Skin of body (tissue), 2 donors: Measurements from ENCODE around the gene NUDT4B. TPM values are rescaled to one million over a fixed set of nuclear protein-coding genes. Genes with fewer than 3 reads are reported as not detected.
"Not testable (repeated sequence)": the region's sequence is repeated elsewhere in the genome, so short reads cannot be mapped to it uniquely, and the experiment has no call there.

Experiments used
- DNase-seq: peaks from one replicate; lab custom pipeline; 2025; lab: John Stamatoyannopoulos, UW
- total RNA-seq: library from RNA; depleted of rRNA; stranded (reverse); fragments of >200 nt; gene quantifications from one replicate; pipeline ENCODE4 v1.2.3, GENCODE V29; 2014

NUDT4B gene
- total RNA-seq, result 3.2 TPM

DNA sequence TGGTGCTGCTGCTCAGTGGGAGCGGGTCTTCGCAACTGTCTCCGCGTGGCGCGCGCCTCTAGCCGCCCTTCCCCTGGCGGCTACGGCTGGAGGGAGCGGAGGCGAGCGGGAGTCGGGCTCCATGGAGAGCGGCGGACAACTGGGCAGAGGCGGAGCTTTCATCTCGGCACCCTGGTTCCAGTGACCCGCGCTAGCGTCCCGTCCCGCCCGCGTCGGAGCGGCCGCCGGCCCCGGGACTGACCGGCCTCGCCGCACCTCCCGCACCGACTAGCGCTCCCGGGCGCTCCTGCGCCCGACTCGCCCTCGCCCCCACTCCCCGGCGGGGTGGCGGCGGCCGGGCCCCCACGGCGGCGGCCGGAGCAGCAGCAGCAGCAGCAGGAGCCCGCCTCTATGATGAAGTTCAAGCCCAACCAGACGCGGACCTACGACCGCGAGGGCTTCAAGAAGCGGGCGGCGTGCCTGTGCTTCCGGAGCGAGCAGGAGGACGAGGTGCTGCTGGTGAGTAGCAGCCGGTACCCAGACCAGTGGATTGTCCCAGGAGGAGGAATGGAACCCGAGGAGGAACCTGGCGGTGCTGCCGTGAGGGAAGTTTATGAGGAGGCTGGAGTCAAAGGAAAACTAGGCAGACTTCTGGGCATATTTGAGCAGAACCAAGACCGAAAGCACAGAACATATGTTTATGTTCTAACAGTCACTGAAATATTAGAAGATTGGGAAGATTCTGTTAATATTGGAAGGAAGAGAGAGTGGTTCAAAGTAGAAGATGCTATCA is at the start of gene NUDT4B:
TSS of gene NUDT4B (plus strand) at position 212 of the 772 bp plus-strand sequence. CDS start at position 391, 179 bp downstream.
- not testable (repeated sequence) for DNase-seq

DNA sequence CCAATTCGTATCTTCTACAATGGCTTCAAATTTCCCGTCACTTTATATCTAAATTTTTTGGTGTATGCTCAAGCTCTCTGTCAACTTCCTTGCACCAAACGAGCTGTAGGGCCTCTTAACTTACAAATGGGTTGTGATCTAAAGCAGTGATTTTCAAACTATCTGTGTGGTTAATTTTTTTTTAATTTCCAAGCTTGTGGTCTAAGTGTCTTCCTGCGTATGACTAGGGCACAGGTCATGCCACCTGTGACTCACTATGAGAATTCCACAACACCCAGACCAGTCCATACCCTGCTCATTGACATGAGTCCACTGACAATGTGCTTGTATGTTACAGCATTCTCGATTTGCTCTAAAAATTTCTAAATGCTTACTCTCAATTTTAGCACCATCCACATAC is 49.2 kb upstream of the NUDT4B start:
- DNase-seq, result not testable (repeated sequence)

DNA sequence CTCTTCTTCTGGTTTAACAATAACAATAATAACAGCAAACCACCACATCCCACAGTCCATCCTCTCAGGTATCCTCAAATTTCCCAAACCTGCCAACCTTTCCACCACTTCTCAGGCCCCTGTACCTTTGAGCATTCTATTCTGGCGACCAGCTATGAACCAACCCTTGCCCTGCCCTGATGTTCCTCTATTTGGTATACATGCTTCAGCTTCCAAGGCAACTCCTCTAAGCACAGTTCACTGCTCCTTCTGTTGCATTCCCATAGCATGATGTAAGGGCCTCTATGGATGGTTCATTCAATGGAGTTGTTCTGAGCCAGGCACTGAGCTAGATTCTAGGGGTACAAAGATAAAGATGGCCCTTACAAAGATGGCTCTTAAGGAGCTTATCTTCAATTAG is 46.3 kb upstream of the NUDT4B start:
- not testable (repeated sequence) for DNase-seq

DNA sequence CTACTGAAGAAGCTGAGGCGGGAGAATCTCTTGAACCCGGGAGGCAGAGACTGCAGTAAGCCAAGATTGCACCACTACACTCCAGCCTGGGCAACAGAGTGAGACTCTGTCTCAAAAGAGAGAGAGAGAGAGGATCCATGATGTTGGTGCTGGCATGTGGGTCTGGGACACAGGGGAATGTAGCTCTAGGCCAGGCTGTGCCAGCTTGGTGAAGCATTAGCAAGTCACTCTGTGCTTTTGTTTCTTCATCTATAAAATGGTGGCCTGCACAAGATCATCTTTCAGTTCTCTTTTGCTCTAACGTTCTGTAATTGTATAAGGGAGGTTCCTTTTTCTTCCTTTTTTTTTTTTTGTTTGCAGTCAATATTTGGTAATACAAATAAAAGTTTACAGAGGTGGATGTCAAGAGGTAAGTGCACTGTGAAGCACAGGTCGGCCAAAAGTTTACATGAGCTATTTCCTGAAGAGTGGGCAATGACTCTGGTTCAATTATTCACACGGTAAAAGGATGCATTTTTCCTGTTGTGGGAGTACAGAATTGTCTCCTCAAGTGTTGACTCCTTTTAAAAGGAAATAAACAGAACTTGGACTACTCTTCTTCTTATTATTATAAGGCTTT is 44.5 kb upstream of the NUDT4B start:
- not testable (repeated sequence) for DNase-seq

DNA sequence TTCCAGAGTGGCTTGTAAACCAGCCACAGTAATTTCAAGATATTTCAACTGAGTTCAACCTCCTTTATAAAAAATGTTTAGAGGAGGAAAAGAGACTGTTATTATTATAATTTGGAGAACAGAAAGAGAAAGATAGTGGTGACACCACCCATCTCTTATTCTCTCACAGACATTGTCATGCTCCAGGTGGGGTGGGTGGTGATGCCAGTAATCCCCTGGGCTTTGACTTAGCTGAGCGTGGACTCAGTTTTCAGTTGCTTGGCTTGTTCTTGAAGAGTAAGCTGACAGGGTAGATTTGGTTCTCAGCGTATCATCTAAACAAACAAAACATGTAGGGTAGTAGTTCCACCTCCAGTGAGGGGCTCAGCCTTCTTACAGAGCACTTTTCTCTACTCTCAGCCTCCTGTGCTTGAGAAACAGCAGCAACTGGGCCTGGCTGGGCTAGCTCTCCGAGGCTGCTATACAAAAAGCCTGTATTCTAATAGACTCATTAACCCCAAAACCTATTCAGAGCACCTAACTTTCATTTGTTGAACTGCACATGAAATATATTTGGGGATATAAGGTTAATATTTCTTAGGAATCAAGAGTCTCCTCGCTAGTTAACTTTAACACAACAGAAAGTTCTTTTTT is 43.1 kb upstream of the NUDT4B start:
- DNase-seq, result not testable (repeated sequence)

DNA sequence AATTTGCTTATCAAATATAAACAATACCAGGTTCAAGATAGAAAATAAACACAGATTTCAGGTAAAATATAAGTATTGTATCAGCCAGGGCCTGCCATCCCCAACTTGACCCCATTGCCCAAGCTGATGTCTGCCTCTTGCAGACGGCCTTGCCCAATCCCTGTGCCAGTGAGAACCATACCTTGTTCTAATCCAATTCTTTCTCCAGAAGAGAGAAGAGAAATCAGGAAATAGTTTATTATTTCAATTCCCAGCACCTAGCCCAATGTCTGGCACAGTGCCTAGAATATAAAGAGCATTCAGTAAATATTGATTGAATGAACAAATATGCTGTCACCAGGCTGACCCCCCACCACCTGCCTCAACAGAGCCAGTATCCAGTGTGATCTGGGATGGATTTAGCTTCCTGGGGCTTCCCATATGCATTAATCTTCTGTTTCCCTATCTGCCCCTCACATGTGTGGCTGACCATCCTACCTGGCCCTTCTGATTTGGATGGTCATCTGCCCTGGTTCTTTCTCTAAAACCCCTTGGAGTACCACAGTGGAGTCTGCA is 39.7 kb upstream of the NUDT4B start:
- not testable (repeated sequence) for DNase-seq

DNA sequence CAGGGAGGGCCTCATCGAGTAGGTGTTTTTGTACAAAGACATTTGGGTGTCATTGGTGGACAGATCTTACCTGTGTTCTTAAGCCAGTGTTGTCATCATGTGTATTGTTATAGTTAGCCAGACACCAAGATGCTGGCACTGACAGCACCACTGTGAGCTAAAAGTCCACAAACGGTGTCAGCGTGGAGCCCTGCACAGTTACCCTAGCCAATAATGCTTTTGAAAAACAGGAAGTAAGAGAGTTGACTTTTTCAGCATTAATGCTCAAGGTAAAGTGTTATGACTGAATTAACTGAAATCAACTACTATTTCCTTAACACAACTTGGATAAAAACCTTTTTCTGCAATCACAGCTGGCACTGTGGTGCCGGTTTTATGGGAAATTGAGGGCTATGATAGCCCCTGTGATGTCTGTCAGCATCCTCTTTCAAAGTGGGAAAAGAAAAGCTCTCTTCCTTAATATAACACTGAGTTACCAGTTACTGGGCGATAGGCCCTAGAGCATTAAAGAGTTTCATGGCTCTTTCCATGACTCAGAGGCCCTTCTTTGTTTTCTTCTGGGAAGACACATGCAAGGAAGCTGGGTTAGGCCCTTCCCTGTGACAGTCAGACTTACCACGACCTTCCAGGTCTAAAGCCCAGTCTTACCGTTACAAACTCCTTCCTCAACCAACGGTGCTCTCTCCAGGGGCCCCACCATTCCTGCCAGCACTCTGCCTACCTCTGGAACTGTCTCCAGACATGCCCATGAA is 37.6 kb upstream of the NUDT4B start:
- not testable (repeated sequence) for DNase-seq

DNA sequence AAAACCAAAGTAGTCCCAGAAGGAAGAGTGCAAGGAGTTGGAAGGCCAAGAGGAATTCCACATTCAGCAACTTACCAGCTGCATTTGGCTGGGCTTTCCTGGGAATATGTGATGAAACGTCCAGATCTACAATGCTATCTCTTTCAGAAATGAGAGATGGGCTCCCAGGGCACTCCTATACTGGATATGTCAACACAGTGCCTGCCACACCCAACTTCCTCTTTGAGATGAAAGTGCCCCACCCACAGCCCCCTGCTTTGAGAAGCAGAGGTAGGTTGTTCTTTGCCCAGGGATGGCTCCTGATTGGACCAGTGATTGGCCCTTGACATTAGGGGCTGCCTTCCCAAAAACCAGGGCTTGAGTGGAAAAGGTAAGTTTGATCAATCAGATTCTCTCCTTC is 36.2 kb upstream of the NUDT4B start:
- not testable (repeated sequence) for DNase-seq

DNA sequence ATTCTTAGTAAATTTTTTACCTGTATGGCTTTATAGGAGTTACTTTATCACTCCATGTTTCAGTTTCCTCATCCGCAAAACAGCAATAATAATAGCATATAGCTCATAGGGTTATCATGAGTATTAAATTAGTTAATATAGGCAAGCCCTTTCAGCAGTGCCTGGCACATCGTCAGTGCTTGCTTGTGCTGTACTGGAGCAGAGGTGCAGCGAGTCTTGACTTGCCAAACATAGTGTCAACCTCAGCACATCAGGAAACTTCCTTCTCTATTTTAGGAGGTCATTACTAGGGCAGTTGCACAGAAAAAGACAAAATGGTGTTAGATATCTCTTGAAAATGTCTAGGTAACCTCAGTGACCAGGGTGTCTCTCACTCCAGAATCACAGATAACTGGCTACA is 33.1 kb upstream of the NUDT4B start:
- not testable (repeated sequence) for DNase-seq

DNA sequence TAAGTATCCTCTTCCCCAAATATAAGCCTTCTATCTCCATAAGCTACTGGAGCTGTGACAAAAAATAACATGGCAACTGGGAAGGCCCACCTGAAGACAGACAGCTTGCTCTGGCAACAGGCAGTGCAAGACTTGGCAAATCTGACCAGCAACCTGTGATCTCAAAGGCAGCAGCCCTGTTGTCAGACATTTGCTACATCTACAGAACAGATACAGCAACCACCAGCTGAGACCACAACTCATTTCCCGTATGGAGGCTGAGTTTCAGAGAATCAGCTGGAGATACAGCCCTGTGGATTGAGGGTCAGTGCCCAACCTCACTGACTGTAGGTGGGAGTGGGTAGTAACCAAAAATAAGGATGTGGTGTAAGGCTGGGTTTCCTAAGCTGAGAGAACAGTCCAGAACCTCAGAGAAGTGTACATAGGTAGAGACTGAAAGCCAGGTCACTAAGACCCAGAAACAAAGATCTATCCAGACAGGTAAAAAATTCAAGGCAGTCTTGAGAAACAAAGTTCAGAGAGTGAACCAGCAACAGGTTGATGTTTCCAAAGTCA is 31.5 kb upstream of the NUDT4B start:
- DNase-seq, result not testable (repeated sequence)

DNA sequence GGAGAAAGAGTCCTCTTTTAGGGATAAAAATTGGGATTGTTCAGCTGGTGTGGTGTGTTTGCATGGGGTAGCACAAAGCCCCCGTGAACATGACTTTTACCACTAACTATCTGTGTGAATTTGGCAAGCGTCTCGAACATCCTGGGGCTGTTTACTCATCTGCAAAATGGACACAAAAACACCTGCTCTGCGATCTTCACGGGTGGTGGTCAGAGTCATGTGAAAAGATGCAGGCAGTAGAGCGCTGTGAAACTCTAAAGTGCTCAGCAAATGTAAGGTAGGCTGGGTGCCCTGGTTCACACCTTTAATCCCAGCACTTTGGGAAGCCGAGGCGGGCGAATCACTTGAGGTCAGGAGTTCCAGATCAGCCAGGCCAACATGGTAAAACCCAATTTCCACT is 27.7 kb upstream of the NUDT4B start:
- not testable (repeated sequence) for DNase-seq

DNA sequence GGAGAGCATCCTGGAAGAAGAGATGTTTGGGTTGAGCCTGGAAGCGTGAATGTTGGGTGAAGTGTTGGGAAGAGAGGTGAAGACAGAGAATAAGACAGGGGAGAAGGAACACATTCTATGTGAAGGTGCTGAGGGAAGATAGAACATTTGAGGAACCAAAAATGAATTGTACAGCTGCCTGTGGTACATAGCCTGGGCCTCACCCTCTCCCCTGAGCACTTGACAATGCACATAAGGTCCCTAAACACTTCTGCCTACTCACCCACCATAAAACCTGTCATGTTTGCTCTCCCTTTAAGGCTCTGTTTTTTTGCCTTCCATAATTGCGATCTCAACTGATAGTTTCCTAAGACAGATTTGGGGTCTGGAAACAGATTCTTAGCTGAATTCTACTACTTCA is 25.8 kb upstream of the NUDT4B start:
- not testable (repeated sequence) for DNase-seq

DNA sequence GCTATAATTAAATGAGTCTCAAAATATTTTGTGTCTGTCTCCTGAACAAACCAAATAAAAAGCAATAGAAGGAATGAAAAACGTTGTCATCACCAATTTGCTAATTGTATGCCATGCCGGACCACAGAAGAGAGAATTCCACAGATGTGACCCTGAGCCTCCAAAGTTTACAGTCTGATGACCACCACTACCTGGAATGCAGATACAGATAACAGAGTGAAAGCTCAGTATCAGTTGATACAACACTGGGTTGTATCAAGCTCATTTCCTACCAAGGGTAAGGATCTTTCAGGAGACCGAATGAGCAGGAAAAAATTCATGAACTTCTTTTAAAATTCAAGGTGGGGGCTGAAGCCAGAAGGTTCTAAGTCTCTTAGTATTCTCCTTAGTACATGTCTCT is 25.1 kb upstream of the NUDT4B start:
- not testable (repeated sequence) for DNase-seq

DNA sequence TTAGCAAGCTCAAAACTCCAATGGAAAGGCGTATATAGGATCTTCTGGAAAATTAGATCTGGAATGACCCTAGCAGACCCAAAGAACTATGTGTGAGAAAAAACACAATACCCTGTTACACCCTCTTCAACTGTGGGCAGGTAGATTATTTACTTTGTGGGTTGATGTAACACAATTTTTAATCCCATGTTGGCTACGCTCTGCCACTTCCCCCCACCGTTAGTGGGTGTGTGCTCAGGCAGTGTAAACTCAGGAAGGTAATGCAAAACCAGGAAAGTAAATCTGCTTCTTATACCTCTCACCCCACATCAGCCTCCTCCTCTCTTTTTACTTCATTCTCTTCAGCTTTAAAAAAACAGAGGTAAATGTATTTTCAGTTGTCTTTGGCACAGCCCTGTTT is 23.7 kb upstream of the NUDT4B start:
- not testable (repeated sequence) for DNase-seq

DNA sequence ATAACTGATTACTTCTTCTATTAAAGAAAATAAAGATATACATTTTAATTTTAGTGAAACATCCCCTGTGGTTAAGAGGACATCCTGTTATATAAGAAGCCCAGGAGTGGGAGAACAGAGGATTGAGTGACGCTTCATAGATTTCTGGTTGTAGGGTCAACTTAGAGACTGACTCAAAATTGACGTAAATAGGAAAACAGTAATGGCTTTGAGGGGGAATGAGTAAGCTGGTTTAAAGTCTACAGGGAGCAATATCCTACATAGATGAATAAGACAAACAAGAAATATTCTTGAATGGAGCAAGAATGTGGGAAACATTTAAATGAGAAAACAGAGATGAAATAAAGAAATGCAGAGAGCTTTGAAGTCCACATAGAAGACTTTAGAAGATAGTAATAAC is 20.7 kb upstream of the NUDT4B start:
- DNase-seq, result not testable (repeated sequence)

DNA sequence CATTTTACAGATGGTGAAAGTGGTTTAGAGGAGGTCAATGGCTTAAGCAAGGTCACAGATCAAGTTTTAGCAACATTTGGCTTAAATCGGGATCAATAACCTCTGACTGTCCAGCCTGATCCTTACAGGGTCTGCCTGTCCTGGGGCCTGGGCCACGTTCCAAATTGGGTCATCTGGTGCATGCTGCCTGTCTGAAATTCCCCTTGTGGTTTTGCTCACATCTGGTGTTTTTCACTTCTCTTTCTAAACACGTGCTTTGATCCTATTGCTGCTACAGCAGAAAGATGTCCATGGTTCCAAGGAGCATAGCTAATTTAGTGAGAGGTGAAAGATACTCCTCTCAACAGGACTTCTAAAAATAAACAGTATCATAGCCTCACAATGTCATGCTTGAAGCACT is 19.4 kb upstream of the NUDT4B start:
- DNase-seq, result not testable (repeated sequence)

DNA sequence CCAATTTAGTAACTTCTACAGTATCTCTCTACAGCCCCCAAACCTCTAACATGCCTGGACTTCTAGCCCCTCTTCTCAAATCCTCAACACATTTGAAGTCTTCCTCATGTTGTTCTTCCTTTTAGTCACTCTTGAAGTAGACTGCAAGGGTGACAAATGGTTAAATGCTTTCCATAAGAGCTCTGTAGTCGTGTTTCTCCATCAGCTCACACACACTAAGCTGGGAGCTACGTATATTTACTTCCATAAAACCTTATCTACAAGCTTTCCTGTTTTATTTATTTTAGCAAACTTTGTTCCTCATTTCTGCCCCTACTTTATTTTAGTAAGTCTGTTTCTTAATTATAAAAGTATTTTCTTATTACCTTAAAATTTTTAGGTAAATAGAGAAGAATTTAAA is 19.0 kb upstream of the NUDT4B start:
- DNase-seq, result not testable (repeated sequence)

DNA sequence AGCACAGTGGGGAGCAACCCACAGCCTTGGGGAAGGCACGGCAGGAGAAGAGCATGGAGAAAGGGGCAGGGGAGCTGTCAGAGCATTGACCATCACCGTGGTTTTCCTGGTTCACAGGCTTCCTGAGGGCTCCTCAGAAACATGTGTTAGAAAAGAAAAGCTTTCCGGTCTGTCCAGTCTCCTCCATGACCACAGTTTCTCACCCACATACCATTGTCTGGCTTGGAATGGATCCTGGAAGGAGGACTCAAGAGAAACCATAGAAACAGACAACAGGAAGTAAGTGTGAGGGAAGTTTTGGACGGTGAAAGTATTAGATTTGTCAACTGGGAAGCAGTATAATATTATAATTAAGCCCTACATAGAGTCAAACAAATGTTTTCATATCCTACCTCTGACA is 16.3 kb upstream of the NUDT4B start:
- not testable (repeated sequence) for DNase-seq

DNA sequence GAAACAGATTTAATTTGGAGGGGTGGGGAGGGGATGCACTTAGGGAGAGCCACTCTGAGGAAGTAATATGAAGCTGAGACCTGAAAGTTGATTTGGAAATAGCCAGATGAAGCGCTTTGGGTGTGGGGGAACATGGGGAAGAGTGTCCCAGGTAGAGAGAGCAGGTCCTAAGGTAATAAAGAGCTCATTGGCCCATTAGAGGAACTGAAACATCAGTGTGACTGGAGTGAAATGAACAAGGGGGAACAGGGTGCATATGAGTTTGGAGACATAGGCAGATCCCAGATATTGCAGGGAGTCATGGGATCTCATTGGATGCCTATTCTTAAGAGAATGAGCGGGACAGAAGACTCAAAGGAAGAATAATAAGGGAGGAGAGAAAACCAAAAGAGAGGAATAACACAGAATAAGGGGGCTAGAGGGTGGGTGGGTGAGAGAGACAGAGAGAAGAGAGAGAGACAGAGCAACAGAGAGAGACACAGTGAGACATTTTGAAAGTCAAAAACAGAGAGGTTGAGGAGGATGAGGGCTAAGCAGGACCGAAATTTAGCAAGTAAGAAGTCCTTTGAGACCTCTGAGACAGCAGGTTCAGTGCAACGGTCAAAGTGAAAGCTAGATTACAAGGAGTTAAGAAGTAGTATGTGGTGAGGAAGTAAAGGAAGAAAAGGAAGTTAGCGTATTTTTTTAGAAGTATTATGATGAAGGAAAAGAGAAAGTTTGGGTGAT is 14.8 kb upstream of the NUDT4B start:
- DNase-seq, result not testable (repeated sequence)

DNA sequence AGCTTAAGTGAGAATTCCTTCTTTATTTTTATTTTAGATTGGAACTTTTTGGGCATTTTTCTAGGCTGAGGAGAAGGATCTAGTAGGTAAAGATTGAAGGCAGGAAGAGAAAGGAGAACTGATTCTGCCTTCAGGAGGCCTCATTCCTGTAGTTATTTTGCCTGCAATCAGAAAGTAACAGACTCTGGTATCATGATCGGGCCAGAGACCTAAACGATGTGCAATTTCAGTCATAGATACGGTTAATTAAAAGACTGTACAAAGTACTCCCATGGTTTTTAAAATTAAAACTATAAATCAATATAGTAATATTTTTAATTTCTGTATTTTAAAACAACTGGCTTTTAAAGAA is 14.3 kb upstream of the NUDT4B start:
- not testable (repeated sequence) for DNase-seq
